Epithelial cell of esophagus (primary cell): ENCODE measurements around the gene NFYC.

Experiments
- DNase-seq: peaks from one replicate; pipeline ENCODE4 v3.0.0; 2010; ENCODE audit warnings: low read depth
- H3K4me3 ChIP-seq: 2 replicates; pipeline ENCODE4 v1.5.1; 2011; ENCODE audit warnings: mild to moderate bottlenecking, low read length, control low read depth
- TF ChIP-seq, protein P1 (sequence below): IDR thresholded peaks from 2 replicates; pipeline ENCODE4 v1.5.1; 2011; ENCODE audit warnings: low read depth, mild to moderate bottlenecking, low read length, control low read depth, inconsistent platforms; ENCODE audit not compliant: insufficient read depth; ENCODE audit errors: missing control alignments

The NFYC gene

DNA sequence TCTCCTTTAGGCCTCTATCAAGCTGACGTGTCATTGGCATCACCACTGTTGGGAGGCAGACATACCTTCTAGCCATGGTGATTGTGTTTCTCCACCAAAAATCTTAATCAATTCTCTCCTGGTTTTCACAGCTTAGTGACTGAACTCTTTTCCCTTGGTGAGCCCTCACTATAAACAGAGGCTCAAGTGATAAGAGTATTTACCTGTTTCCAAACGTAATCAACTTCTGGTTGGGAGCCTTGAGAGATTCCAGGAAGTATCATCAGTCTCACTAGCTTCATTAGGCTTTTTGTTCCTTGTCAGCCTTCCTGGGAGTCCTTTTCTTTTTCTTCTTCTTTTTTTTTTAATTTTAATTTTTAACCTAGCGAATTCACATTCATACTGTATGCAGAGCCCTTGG is 58.3 kb downstream of the NFYC start:
- TF ChIP-seq, protein P1, sequence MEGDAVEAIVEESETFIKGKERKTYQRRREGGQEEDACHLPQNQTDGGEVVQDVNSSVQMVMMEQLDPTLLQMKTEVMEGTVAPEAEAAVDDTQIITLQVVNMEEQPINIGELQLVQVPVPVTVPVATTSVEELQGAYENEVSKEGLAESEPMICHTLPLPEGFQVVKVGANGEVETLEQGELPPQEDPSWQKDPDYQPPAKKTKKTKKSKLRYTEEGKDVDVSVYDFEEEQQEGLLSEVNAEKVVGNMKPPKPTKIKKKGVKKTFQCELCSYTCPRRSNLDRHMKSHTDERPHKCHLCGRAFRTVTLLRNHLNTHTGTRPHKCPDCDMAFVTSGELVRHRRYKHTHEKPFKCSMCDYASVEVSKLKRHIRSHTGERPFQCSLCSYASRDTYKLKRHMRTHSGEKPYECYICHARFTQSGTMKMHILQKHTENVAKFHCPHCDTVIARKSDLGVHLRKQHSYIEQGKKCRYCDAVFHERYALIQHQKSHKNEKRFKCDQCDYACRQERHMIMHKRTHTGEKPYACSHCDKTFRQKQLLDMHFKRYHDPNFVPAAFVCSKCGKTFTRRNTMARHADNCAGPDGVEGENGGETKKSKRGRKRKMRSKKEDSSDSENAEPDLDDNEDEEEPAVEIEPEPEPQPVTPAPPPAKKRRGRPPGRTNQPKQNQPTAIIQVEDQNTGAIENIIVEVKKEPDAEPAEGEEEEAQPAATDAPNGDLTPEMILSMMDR = no peak
- H3K4me3 ChIP-seq = no peak overlapping the region
- no peak for DNase-seq

DNA sequence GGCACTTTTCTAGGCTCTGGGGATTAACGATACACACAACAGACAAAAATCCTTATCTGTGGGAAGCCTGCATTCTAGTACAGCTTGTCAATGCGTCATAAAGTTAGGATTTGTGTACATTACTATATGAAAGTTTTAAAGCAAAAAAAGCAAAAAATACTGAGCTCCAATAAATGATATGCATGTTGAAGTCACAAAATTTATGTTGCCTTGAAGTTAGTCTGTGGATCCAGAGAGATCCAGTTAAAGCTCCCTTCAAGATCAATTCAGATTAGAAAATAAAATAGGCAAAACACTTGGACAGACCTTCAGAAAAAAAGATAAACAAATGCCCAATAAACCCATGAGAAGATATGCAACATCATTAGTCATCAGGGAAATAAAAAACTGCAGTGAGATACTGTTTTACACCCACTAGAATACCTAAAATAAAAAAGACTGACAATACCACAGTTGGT is 59.0 kb downstream of the NFYC start:
- DNase-seq = no peak
- H3K4me3 ChIP-seq = no peak overlapping the region
- TF ChIP-seq, protein P1 = no peak

- peak; percentile 36 for DNase-seq
- H3K4me3 ChIP-seq = no peak overlapping the region
- TF ChIP-seq, protein P1 = no peak
Measured at GRCh38 chr1:40751802-40752201, 60.3 kb downstream of the NFYC start.

GRCh38 chr1:40753142-40753882 is 61.8 kb downstream of the NFYC start:
- TF ChIP-seq, protein P1 = no peak
- no peak overlapping the region for H3K4me3 ChIP-seq
- no peak for DNase-seq

DNA sequence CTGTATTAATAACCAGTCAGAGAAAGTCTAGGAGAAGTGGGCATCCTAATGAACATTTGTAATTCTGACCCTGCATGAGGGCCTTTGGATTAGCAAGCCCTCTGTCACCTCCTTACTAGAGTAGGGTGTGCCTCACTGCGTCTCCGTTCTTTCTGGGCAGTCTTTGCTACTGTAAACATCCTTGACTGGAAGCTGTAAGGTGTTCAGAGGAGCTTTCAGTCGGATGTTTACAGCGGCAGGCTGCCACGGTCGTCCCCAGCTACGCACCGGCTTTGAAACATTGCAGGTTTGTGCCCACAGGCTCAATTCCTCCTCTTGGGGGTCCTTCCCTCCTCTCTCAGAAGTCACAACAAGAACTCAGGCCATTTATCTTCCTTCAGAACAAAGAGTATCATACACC is 62.7 kb downstream of the NFYC start:
- no peak overlapping the region for H3K4me3 ChIP-seq
- TF ChIP-seq, protein P1 = no peak
- DNase-seq = no peak

GRCh38 chr1:40755067-40755466 is 63.6 kb downstream of the NFYC start:
- DNase-seq = peak; percentile 55
- TF ChIP-seq, protein P1 = peak; percentile 24

DNA sequence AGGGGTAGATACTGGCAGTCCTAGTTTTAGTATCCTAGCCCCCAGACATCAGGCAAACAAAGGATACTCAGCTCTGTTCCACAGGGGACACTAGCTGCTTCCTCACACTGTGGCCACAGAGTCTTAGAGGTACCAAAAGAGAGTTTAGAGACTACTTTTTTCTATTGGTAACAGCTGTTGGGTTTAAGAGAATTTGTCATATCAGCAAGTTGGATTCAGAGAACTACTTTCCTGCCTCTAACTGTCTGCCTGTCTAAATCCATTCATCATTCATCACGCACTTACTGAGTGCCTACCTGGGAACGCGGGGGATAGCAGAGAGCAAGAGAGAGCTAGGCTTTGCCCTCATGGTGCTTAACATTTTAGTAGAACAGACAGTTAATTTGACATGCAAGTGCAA is 65.0 kb downstream of the NFYC start:
- DNase-seq = no peak
- no peak overlapping the region for H3K4me3 ChIP-seq
- TF ChIP-seq, protein P1 = no peak

More at GRCh38 chr1:40755067-40755466, 63.6 kb downstream of the NFYC start:
- H3K4me3 ChIP-seq = no peak overlapping the region
